Measurements from ENCODE around the gene SUGP1. TPM values are rescaled to one million over a fixed set of nuclear protein-coding genes. Genes with fewer than 3 reads are reported as not detected.

Gene SUGP1
- total RNA-seq, 6 experiments from 2014 or later = 19.7 to 25.9 (median 23.6) TPM

- WGBS (ENCODE audit: insufficient coverage, low coverage, low lambda C conversion rate, missing lambda C conversion rate) = 100% methylated on average over 1 of the region's 7 CpGs
- no peaks in the 10 kb centered on the region for H3K9me3 ChIP-seq
- no peaks in the 10 kb centered on the region for H3K4me1 ChIP-seq
- peaks cover 4 to 90% (median 40%) of the 10 kb centered on the region in 4 donors for H3K36me3 ChIP-seq
- H3K4me3 ChIP-seq = no peak overlapping the region
- H3K27ac ChIP-seq = no peak overlapping the region
- ATAC-seq (no peak), DNase-seq (no peak)
- intact Hi-C loops (cut with DNase I) = loop anchor here in 1 of 2 donors (10.0 kb wide), 1 partner anchor 165 kb away; no protein-coding TSS in a partner anchor
- H3K27me3 ChIP-seq = no peaks in the 10 kb centered on the region
- TF ChIP-seq CTCF (IDR thresholded peaks at IDR 0.05) (no peak), POLR2A (IDR thresholded peaks at IDR 0.05) (no peak)
These were observed 29.1 kb upstream of the SUGP1 start for GRCh38 chr19:19349365-19349764.

GRCh38 chr19:19348266-19348665 is 28.0 kb upstream of the SUGP1 start:
- Histone ChIP-seq H3K27me3 (no peaks in the 10 kb centered on the region), H3K36me3 (peaks cover 4 to 88% (median 41%) of the 10 kb centered on the region in 4 donors), H3K9me3 (no peaks in the 10 kb centered on the region), H3K4me1 (no peaks in the 10 kb centered on the region), H3K27ac (no peak overlapping the region), H3K4me3 (no peak overlapping the region)
- no peak for DNase-seq
- WGBS (ENCODE audit: insufficient coverage, low coverage, low lambda C conversion rate, missing lambda C conversion rate) = 96% methylated on average over 5 of the region's 9 CpGs
- intact Hi-C loops (cut with DNase I) = loop anchor here in 1 of 2 donors (10.0 kb wide), 1 partner anchor 163 kb away; no protein-coding TSS in a partner anchor
- ATAC-seq = no peak
- TF ChIP-seq CTCF (IDR thresholded peaks at IDR 0.05) (no peak), POLR2A (IDR thresholded peaks at IDR 0.05) (no peak)

GRCh38 chr19:19347401-19348110 is 27.2 kb upstream of the SUGP1 start:
- H3K4me3 ChIP-seq = no peak overlapping the region
- H3K4me1 ChIP-seq = no peaks in the 10 kb centered on the region
- no peaks in the 10 kb centered on the region for H3K9me3 ChIP-seq
- no peak overlapping the region for H3K27ac ChIP-seq
- H3K27me3 ChIP-seq = no peaks in the 10 kb centered on the region
- ATAC-seq = no peak
- no peak for DNase-seq
- no peak for TF ChIP-seq CTCF (IDR thresholded peaks at IDR 0.05)
- no peak for TF ChIP-seq POLR2A (IDR thresholded peaks at IDR 0.05)
- peaks cover 4 to 86% (median 39%) of the 10 kb centered on the region in 4 donors for H3K36me3 ChIP-seq
- intact Hi-C loops (cut with DNase I) = loop anchor here in 1 of 2 donors (10.0 kb wide), 1 partner anchor 163 kb away; no protein-coding TSS in a partner anchor
- 98% methylated on average over 7 of the region's 10 CpGs for WGBS (ENCODE audit: insufficient coverage, low coverage, low lambda C conversion rate, missing lambda C conversion rate)

- H3K9me3 ChIP-seq = no peaks in the 10 kb centered on the region
- intact Hi-C loops (cut with DNase I) = loop anchor here in 1 of 2 donors (10.0 kb wide), 1 partner anchor 161 kb away; no protein-coding TSS in a partner anchor
- H3K27ac ChIP-seq = no peak overlapping the region
- DNase-seq = no peak
- no peaks in the 10 kb centered on the region for H3K4me1 ChIP-seq
- TF ChIP-seq CTCF (IDR thresholded peaks at IDR 0.05) (no peak), POLR2A (IDR thresholded peaks at IDR 0.05) (no peak)
- no peak overlapping the region for H3K4me3 ChIP-seq
- H3K27me3 ChIP-seq = no peaks in the 10 kb centered on the region
- no peak for ATAC-seq
- WGBS (ENCODE audit: insufficient coverage, low coverage, low lambda C conversion rate, missing lambda C conversion rate) = 94% methylated on average over 2 of the region's 11 CpGs
- peaks cover 3 to 77% (median 36%) of the 10 kb centered on the region in 4 donors for H3K36me3 ChIP-seq
These were observed 25.7 kb upstream of the SUGP1 start for GRCh38 chr19:19345970-19346369.
